ENCODE data around the gene RETN. TPM values are rescaled to one million over a fixed set of nuclear protein-coding genes. Genes with fewer than 3 reads are reported as not detected.

RETN gene
- total and polyA plus RNA-seq, 2 of the 8 experiments (the other 6 are each of a cell fraction or from before 2014, with no cell fraction given), result not detected

DNA sequence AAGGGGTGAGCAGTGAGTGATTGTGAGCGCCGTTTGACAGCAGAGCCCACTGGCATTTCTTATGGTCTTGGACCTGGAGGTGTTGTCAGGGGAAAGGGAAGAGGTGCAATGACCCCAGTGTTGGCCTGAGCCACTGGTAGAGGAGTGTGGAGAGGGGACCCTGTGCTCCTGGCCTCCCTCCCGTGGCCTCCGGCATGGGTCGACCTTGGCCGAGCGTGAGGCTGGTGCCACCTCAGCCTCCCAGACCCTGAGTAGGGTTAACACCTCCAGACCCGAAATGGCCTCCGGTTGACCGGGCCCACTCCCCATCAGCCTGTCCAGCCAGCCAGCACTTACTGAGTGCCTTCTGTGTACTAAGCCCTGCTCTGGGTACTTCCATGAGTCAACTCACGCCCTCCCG lies 18.3 kb downstream of the RETN start:
- Histone ChIP-seq H3K4me3 (ENCODE audit: extremely low read depth in 1 of 4, insufficient read depth in 2 of 4, low read depth in 3 of 4, low read length in 4 of 4) (no peak overlapping the region), H2AFZ (ENCODE audit: low read length) (no peak overlapping the region), H3K36me3 (ENCODE audit: control insufficient read depth in 2 of 4, insufficient read depth in 4 of 4, low read length in 3 of 4) (peaks cover 0 to 12% (median 6%) of the 10 kb centered on the region in 4 experiments; a peak in 4 of 8 replicates), H3K79me1 (ENCODE audit: low read depth, low read length) (peaks cover 4% of the 10 kb centered on the region), H3K27me3 (replicated peaks in 1 of 4; ENCODE audit: control insufficient read depth in 3 of 4, extremely low read depth in 1 of 4, insufficient read depth in 3 of 4, low read length in 3 of 4) (no peaks in the 10 kb centered on the region; a peak in 1 of 7 replicates), H4K8ac (ENCODE audit: extremely low read depth, insufficient read depth, low read length) (no peak overlapping the region), H4K5ac (ENCODE audit: insufficient read length, low read depth, low read length) (no peak overlapping the region), H3K79me2 (ENCODE audit: control insufficient read depth in 1 of 2, insufficient read depth in 2 of 2, low read length in 2 of 2) (peaks cover 0 to 6% of the 10 kb centered on the region in 2 experiments; a peak in 1 of 4 replicates), H2BK15ac (ENCODE audit: low read length) (no peak overlapping the region), H3K23me2 (ENCODE audit: low read depth, low read length) (peaks cover 11% of the 10 kb centered on the region), H3K14ac (ENCODE audit: insufficient read length) (no peak overlapping the region), H4K20me1 (replicated peaks in 1 of 2; ENCODE audit: control insufficient read depth in 1 of 2, insufficient read depth in 2 of 2, low read length in 2 of 2) (peaks cover 0 to 9% of the 10 kb centered on the region in 2 experiments), H4K91ac (replicated peaks; ENCODE audit: insufficient read length, low read length) (no peak overlapping the region), H2AK5ac (ENCODE audit: low read depth, low read length) (no peak overlapping the region), H3K4me2 (ENCODE audit: insufficient read depth in 1 of 2, low read depth in 2 of 2, low read length in 2 of 2) (no peak overlapping the region), H3K4me1 (replicated peaks in 1 of 4; ENCODE audit: control insufficient read depth in 3 of 4, insufficient read depth in 4 of 4, low read length in 3 of 4) (peaks cover 0 to 1% (median 0%) of the 10 kb centered on the region in 4 experiments; a peak in 3 of 7 replicates), H3K23ac (ENCODE audit: insufficient read length) (no peak overlapping the region), H3K27ac (ENCODE audit: low read depth, low read length) (no peak overlapping the region; the same call in 1 of the 2 replicates), H2BK20ac (ENCODE audit: low read length) (no peak overlapping the region), H2BK12ac (ENCODE audit: low read depth, low read length) (0 out of 2 replicates have a peak overlapping the region, but pooled peaks have one; percentile 27), H2BK120ac (replicated peaks; ENCODE audit: low read depth, low read length) (no peak overlapping the region), H3K56ac (replicated peaks; ENCODE audit: insufficient read length, low read depth, low read length) (no peak overlapping the region), H3K9ac (replicated peaks in 1 of 4; ENCODE audit: extremely low read depth in 1 of 4, low read depth in 3 of 4, low read length in 3 of 4) (no peak overlapping the region), H3K9me3 (ENCODE audit: insufficient read depth in 2 of 2, low read depth in 1 of 2, low read length in 1 of 2) (no peaks in the 10 kb centered on the region), H2BK5ac (ENCODE audit: low read depth, low read length) (no peak overlapping the region), H3K4ac (replicated peaks; ENCODE audit: insufficient read length, low read depth, low read length) (no peak overlapping the region), H3K18ac (ENCODE audit: extremely low read depth, low read length) (no peak overlapping the region)
- ChIA-PET CTCF (ENCODE audit: partially characterized antibody) (interaction anchor here (2.6 kb wide), 1 partner anchor 17 kb away, joined by 9 read pairs; no protein-coding TSS in a partner anchor), POLR2A (ENCODE audit: partially characterized antibody) (interaction anchor here (1.4 kb wide), 1 partner anchor 10 kb away, joined by 3 read pairs; no protein-coding TSS in a partner anchor)
- no peak for FAIRE-seq
- DNase-seq (ENCODE audit: low read depth in 1 of 2, low spot score in 2 of 2), result no peak
- WGBS, 2 experiments (ENCODE audit: extremely low coverage in 1 of 2, insufficient coverage in 1 of 2, insufficient read length in 1 of 2, insufficient replicate concordance in 2 of 2, low coverage in 1 of 2, low lambda C conversion rate in 2 of 2, missing lambda C conversion rate in 1 of 2), result 90% methylated on average over 12 of the region's 12 CpGs; no CpG with 5 or more reads in 1 of the 2 experiments
- TF ChIP-seq TAF7 (optimal IDR thresholded peaks at IDR 0.05; ENCODE audit: borderline replicate concordance, low read depth, low read length) (no peak), CHD1 (IDR thresholded peaks at IDR 0.05; ENCODE audit: low read depth, low read length) (no peak), EZH2 (IDR thresholded peaks at IDR 0.05; ENCODE audit: low read depth, low read length, severe bottlenecking) (no peak), CBX5 (IDR thresholded peaks at IDR 0.05; ENCODE audit: low read depth, low read length) (no peak), BACH1 (IDR thresholded peaks at IDR 0.05; ENCODE audit: low read length) (no peak), RAD21 (IDR thresholded peaks at IDR 0.05 in 1 of 2, conservative IDR thresholded peaks at IDR 0.05 in 1 of 2; ENCODE audit: low read depth in 2 of 2, low read length in 2 of 2) (no peak), YY1 (IDR thresholded peaks at IDR 0.05; ENCODE audit: low read depth, low read length) (no peak), RBBP5 (IDR thresholded peaks at IDR 0.05; ENCODE audit: borderline replicate concordance, low read depth, low read length) (no peak), SIX5 (IDR thresholded peaks at IDR 0.05; ENCODE audit: low read depth, low read length) (no peak), RXRA (IDR thresholded peaks at IDR 0.05; ENCODE audit: insufficient read depth, low read depth, low read length) (no peak), RNF2 (IDR thresholded peaks at IDR 0.05; ENCODE audit: borderline replicate concordance, low read depth, low read length, missing control alignments, poor library complexity, severe bottlenecking) (no peak), CTBP2 (IDR thresholded peaks at IDR 0.05; ENCODE audit: borderline replicate concordance, insufficient read depth, insufficient read length, low read length) (no peak)

Measured in H1 (cell line).